C4-2B (cell line): ENCODE results near the gene STEAP1.
A peak's percentile ranks its signal among the peaks of the same experiment; 100 is the strongest.
"Not testable (repeated sequence)": the region's sequence is repeated elsewhere in the genome, so short reads cannot be mapped to it uniquely, and the experiment has no call there.

Source experiments
- H3K27ac ChIP-seq: fragments of 450-650 bp; 2 replicates; pipeline ENCODE4 v1.5.1; 2017
- CTCF ChIP-seq: fragments of 450-650 bp; conservative IDR thresholded peaks from 2 replicates; pipeline ENCODE4 v1.5.1; 2017; ENCODE audit warnings: mild to moderate bottlenecking
- ZFX ChIP-seq: fragments of 450-650 bp; IDR thresholded peaks from 2 replicates; pipeline ENCODE4 v1.6.1; 2017

Gene STEAP1

GRCh38 chr7:90178679-90179278 is 24.5 kb downstream of the STEAP1 start:
- peak overlapping the region; percentile 63 for H3K27ac ChIP-seq
- TF ChIP-seq CTCF (no peak), ZFX (no peak)

GRCh38 chr7:90180011-90180585 is 25.8 kb downstream of the STEAP1 start:
- TF ChIP-seq ZFX (no peak), CTCF (no peak)
- H3K27ac ChIP-seq: no peak overlapping the region

GRCh38 chr7:90180649-90181048 is 26.4 kb downstream of the STEAP1 start:
- no peak overlapping the region for H3K27ac ChIP-seq
- TF ChIP-seq ZFX (no peak), CTCF (no peak)

- TF ChIP-seq CTCF (no peak), ZFX (no peak)
Observed at GRCh38 chr7:90181485-90181884, 27.2 kb downstream of the STEAP1 start.

GRCh38 chr7:90186290-90186689 is 32.0 kb downstream of the STEAP1 start:
- not testable (repeated sequence) for H3K27ac ChIP-seq

More at GRCh38 chr7:90181485-90181884, 27.2 kb downstream of the STEAP1 start:
- H3K27ac ChIP-seq: peak overlapping the region; percentile 82; the same call in 1 of the 2 replicates

GRCh38 chr7:90187507-90188050 is 33.3 kb downstream of the STEAP1 start:
- no peak for TF ChIP-seq ZFX
- TF ChIP-seq CTCF: no peak
- H3K27ac ChIP-seq: no peak overlapping the region

GRCh38 chr7:90188281-90188680 is 34.0 kb downstream of the STEAP1 start:
- no peak overlapping the region for H3K27ac ChIP-seq
- no peak for TF ChIP-seq ZFX
- TF ChIP-seq CTCF: no peak

GRCh38 chr7:90190995-90191394 is 36.7 kb downstream of the STEAP1 start:
- no peak overlapping the region for H3K27ac ChIP-seq
- no peak for TF ChIP-seq CTCF
- no peak for TF ChIP-seq ZFX
